H1 (cell line): Measurements from ENCODE around the gene WDR59. TPM values are rescaled to one million over a fixed set of nuclear protein-coding genes. Genes with fewer than 3 reads are reported as not detected.

Source experiments
- BACH1 ChIP-seq: IDR thresholded peaks from 2 replicates; pipeline ENCODE4 v1.6.1; 2012; ENCODE audit warnings: low read length, improper control_type of control experiment
- KDM4A ChIP-seq: IDR thresholded peaks from one replicate; pipeline ENCODE4 v1.7.1; 2012; ENCODE audit warnings: low read depth, mild to moderate bottlenecking, moderate library complexity, low read length, inconsistent platforms; ENCODE audit not compliant: severe bottlenecking
- polyA plus RNA-seq, 7 experiments: library from polyadenylated mRNA; depleted of rRNA in 3 of 7; stranded (reverse) in 5 of 7; unstranded in 2 of 7; fragments of >200 nt in 5 of 7; fragments of 200-250 nt in 2 of 7; gene quantifications; 1 replicate in 5 of 7; 2 replicates in 1 of 7; 4 replicates in 1 of 7; pipeline versions ENCODE4 v1.2.1 to v1.2.3, GENCODE V29; 2011 to 2013; ENCODE audit warnings: missing spikeins in 2 of 7, mixed read lengths in 2 of 7
- total RNA-seq: library from RNA; stranded (reverse); fragmentation: NEBNext Ultra II Directional; extraction: Animal tissue kit (Norgen Biotek cat#: 25700); gene quantifications from 2 replicates; pipeline ENCODE4 v1.2.1, GENCODE V29; 2021

The WDR59 gene
- total and polyA plus RNA-seq, 2 of the 8 experiments (the other 6 are each of a cell fraction or from before 2014, with no cell fraction given), result 84.2 to 124 TPM

DNA sequence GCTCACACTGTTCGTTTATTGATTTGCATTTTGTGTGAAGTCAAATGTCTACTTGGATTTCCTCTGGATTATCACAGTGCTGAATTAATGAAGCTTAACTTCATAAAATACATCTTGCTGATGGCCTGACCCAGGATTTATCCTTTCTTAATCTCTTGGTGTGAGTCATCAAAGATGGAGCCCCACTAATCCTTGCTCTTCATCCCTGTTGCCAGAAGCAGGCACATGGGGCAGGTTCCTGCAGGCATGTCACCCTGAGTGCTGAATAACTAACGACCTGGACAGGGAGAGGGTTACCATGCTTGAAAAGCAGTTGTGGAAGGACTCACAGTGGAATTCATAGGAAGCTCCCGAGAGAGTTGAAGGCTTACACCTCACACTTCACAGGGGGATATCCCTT is 154.3 kb downstream of the WDR59 start (continued):
- no peak for TF ChIP-seq KDM4A
- no peak for TF ChIP-seq BACH1
